IPS DF 19.7 (cell line): ENCODE data around the gene FBXL16.

Experiments used
- DNase-seq: peaks from one replicate; pipeline ENCODE4 v3.0.0-alpha.2; 2013; ENCODE audit warnings: low read depth, low spot score

The FBXL16 gene

GRCh38 chr16:643050-643368, 62.6 kb downstream of the FBXL16 start:
- no peak for DNase-seq
